ENCODE results near the gene HNRNPU. TPM values are rescaled to one million over a fixed set of nuclear protein-coding genes. Genes with fewer than 3 reads are reported as not detected.

HNRNPU gene
- total and polyA plus RNA-seq, 2 of the 13 experiments (the other 11 are each of a cell fraction or from before 2014, with no cell fraction given): 101 to 508 TPM

GRCh38 chr1:244835276-244836134, 28.8 kb downstream of the HNRNPU start, which contains the start of gene COX20 (continued):
- peak; percentile 93 for TF ChIP-seq ZBTB2 (CRISPR knock-in tag; IDR thresholded peaks at IDR 0.05; ENCODE audit: low read depth)
- TF ChIP-seq TSC22D2 (CRISPR knock-in tag; IDR thresholded peaks at IDR 0.05; ENCODE audit: borderline replicate concordance): no peak
- TF ChIP-seq SKIL (CRISPR knock-in tag; IDR thresholded peaks at IDR 0.05; ENCODE audit: borderline replicate concordance): peak; percentile 56; the same call in 1 of the 2 replicates
- no peak for TF ChIP-seq SMYD3 (CRISPR knock-in tag; IDR thresholded peaks at IDR 0.05)
- 0 out of 2 replicates have a peak, but pooled peaks have one; percentile 5 for TF ChIP-seq KLF12 (CRISPR knock-in tag; IDR thresholded peaks at IDR 0.05; ENCODE audit: borderline replicate concordance)
- TF ChIP-seq ZNF674 (CRISPR knock-in tag; IDR thresholded peaks at IDR 0.05; ENCODE audit: low read depth): 0 out of 2 replicates have a peak, but pooled peaks have one; percentile 80
- no peak for TF ChIP-seq MXD3 (CRISPR knock-in tag; IDR thresholded peaks at IDR 0.05)
- peak; percentile 52; the same call in 1 of the 2 replicates for TF ChIP-seq ZNF619 (CRISPR knock-in tag; IDR thresholded peaks at IDR 0.05)
- no peak; the same call in 1 of the 2 replicates for TF ChIP-seq FOXP4 (CRISPR knock-in tag; IDR thresholded peaks at IDR 0.05)
- TF ChIP-seq ZNF251 (CRISPR knock-in tag; IDR thresholded peaks at IDR 0.05): no peak
- TF ChIP-seq ZNF615 (CRISPR knock-in tag; IDR thresholded peaks at IDR 0.05; ENCODE audit: borderline replicate concordance): no peak
- peak; percentile 64; the same call in 1 of the 2 replicates for TF ChIP-seq ATF7-NPFF (CRISPR knock-in tag; IDR thresholded peaks at IDR 0.05; ENCODE audit: low read depth)
- TF ChIP-seq SALL1 (CRISPR knock-in tag; IDR thresholded peaks at IDR 0.05): peak; percentile 66
- TF ChIP-seq AFF4 (CRISPR knock-in tag; IDR thresholded peaks at IDR 0.05): peak; percentile 9; the same call in 1 of the 2 replicates
- TF ChIP-seq ZNF558 (CRISPR knock-in tag; IDR thresholded peaks at IDR 0.05; ENCODE audit: borderline replicate concordance): peak; percentile 80; the same call in 1 of the 2 replicates

All from HepG2 (cell line).